SK-N-SH treated with all-trans-retinoic acid at 6 μM for 48 hours (cell line): Measurements from ENCODE around the gene ST8SIA2.

Experiments used
- POU6F1 ChIP-seq: fragments of 250-450 bp; sonication (Bioruptor Pico); IDR thresholded peaks from 2 replicates; pipeline ENCODE4 v1.8.0; 2021; ENCODE audit warnings: low read depth, mild to moderate bottlenecking, moderate library complexity, borderline replicate concordance

ST8SIA2 gene

DNA sequence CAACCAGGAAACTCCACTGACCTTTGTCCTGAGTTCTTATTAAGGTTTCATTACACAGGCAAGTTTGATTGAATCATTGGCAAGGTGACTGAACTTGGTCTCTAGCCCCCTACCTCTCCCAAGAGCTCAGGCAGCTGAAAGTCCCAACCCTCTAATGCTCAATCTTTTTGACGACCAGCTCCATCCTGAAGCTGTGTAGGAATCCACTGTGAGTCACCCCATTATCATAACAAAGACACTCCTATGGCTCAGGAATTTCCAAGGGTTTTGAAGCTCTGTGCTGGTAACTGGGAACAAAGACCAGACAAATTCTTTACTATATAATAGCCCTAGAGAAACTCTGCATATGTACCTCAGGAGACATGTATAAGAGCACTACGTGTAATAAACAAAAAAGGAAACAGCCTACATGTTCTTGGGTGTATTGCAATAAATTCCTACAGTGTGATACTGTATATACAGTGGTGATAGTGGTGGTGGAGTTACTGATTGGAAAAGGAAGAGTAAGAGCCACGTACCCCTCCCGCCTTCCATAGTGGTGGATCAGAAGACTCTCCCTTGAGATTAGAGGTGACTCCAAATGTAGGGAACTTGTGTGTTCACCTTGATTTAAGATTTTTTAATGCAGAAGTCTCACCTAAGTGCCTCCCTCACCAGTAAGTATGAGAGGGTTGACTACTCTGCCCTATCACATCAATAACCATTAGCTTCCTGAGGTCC, 116.6 kb downstream of the ST8SIA2 start (continued):
- no peak for TF ChIP-seq POU6F1 (CRISPR knock-in tag)
